Tibial nerve (tissue), 4 donors: ENCODE results near the gene ART5. TPM values are rescaled to one million over a fixed set of nuclear protein-coding genes. Genes with fewer than 3 reads are reported as not detected.

ENCODE experiments used
- DNase-seq, 2 donors: peaks; one replicate each; pipeline ENCODE4 v3.0.0-alpha.2; 2019; ENCODE audit warnings: low spot score in 2 of 2
- H3K27ac ChIP-seq, 4 donors: fragments of 200-600 bp; sonication (generic) in 3 of 4; one replicate each; pipeline ENCODE4 v1.5.1; 2017 to 2019; ENCODE audit warnings: mild to moderate bottlenecking in 1 of 4
- H3K27me3 ChIP-seq, 2 donors: fragments of 200-600 bp; sonication (generic) in 1 of 2; one replicate each; pipeline versions ENCODE4 v1.5.1 to v1.6.0; 2017 to 2019
- H3K36me3 ChIP-seq, 3 donors: fragments of 200-600 bp; sonication (generic); one replicate each; pipeline ENCODE4 v1.5.1; 2018 to 2019
- H3K4me1 ChIP-seq, 4 donors: fragments of 200-600 bp; sonication (generic) in 3 of 4; one replicate each; pipeline ENCODE4 v1.5.1; 2017 to 2019
- H3K4me3 ChIP-seq, 4 donors: fragments of 200-600 bp; sonication (generic) in 3 of 4; one replicate each; pipeline ENCODE4 v1.5.1; 2017 to 2019; ENCODE audit warnings: mild to moderate bottlenecking in 1 of 4, moderate library complexity in 1 of 4
- H3K9me3 ChIP-seq, 4 donors: fragments of 200-600 bp; sonication (generic) in 3 of 4; one replicate each; pipeline ENCODE4 v1.5.1; 2017 to 2019
- EP300 ChIP-seq, 2 donors: sonication (generic); formaldehyde crosslinking; IDR thresholded peaks; one replicate each; pipeline ENCODE4 v1.6.1; 2017; ENCODE audit warnings: antibody characterized with exemption in 2 of 2, mild to moderate bottlenecking in 1 of 2
- POLR2A ChIP-seq, 2 donors: fragments of 450-650 bp; IDR thresholded peaks; one replicate each; pipeline ENCODE4 v1.6.1; 2017; ENCODE audit warnings: antibody characterized with exemption in 2 of 2, mild to moderate bottlenecking in 2 of 2, moderate library complexity in 2 of 2
- WGBS, 2 donors: methylation state at CpG; one replicate each; pipeline ENCODE4 v1.1.5; 2018; 5-methylcytosine and 5-hydroxymethylcytosine counted together
- total RNA-seq, 4 donors: library from RNA; depleted of rRNA; stranded (reverse); fragments of >200 nt; gene quantifications; one replicate each; pipeline ENCODE4 v1.1.0, GENCODE V29; 2016
- TF ChIP-seq, protein P1 (sequence below), 5 experiments: fragments of 200-600 bp in 3 of 5; fragments of 450-650 bp in 2 of 5; sonication (generic) in 3 of 5; IDR thresholded peaks; one replicate each; pipeline ENCODE4 v1.5.1; 2016 to 2019; ENCODE audit warnings: antibody characterized with exemption in 5 of 5, mild to moderate bottlenecking in 3 of 5, moderate library complexity in 2 of 5

ART5 gene
- total RNA-seq, 4 donors from 2014 or later = not detected

DNA sequence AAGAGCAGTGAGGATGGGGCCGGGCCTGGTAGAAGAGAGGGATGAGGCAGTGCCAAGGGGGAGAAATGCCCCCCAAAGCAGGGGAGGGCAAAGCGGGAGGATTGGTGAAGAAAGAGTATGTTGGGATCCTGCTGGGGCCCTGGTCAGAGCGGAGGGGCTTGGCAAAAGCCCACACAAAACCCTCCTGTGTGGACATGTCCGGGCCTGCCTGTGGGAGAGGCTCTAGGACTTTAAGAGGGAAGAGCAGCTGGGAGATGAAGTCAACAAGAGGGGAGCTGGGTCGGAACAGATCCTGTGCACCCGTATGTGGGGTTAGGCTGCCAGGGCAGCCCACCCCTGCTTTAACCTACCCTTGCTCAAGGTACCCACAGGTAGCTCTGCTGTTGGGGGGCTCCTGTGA, 25.8 kb downstream of the ART5 start:
- Histone ChIP-seq H3K27ac (no peak overlapping the region), H3K27me3 (no peaks in the 10 kb centered on the region), H3K36me3 (no peaks in the 10 kb centered on the region), H3K4me3 (no peak overlapping the region), H3K4me1 (no peaks in the 10 kb centered on the region), H3K9me3 (peaks cover 0 to 8% (median 0%) of the 10 kb centered on the region in 4 donors)
- TF ChIP-seq, protein P1, sequence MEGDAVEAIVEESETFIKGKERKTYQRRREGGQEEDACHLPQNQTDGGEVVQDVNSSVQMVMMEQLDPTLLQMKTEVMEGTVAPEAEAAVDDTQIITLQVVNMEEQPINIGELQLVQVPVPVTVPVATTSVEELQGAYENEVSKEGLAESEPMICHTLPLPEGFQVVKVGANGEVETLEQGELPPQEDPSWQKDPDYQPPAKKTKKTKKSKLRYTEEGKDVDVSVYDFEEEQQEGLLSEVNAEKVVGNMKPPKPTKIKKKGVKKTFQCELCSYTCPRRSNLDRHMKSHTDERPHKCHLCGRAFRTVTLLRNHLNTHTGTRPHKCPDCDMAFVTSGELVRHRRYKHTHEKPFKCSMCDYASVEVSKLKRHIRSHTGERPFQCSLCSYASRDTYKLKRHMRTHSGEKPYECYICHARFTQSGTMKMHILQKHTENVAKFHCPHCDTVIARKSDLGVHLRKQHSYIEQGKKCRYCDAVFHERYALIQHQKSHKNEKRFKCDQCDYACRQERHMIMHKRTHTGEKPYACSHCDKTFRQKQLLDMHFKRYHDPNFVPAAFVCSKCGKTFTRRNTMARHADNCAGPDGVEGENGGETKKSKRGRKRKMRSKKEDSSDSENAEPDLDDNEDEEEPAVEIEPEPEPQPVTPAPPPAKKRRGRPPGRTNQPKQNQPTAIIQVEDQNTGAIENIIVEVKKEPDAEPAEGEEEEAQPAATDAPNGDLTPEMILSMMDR (IDR thresholded peaks at IDR 0.05) = no peak
- TF ChIP-seq POLR2A (IDR thresholded peaks at IDR 0.05) = no peak
- TF ChIP-seq EP300 (IDR thresholded peaks at IDR 0.05) = no peak
- DNase-seq = no peak
- 70 to 76% methylated on average over 6 of the region's 6 CpGs for WGBS, 2 donors

DNA sequence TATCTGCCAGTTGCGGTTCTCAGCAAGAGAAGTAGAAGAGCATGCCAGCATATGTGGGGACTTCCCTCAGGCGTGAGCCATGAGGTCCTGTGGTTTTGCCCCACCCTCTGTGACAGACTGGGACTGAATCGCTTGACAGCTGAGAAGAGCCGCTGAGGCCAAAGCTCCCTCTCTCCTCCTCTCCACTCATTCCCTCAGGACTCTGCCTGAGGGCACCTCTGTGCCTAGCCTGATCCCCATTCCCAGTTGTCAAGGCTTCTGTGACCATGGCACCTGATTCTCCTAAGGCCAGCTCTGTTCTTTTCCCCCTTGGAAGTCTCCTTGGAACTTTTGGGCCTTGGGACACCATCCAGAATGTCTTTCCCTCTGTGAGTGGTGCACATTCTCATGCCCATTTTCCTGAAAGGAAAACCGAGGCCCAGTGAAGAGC, 27.0 kb downstream of the ART5 start:
- 77 to 83% methylated on average over 5 of the region's 5 CpGs for WGBS, 2 donors
- Histone ChIP-seq H3K27me3 (no peaks in the 10 kb centered on the region), H3K9me3 (peaks cover 0 to 8% (median 0%) of the 10 kb centered on the region in 4 donors), H3K4me3 (no peak overlapping the region), H3K4me1 (no peaks in the 10 kb centered on the region), H3K36me3 (no peaks in the 10 kb centered on the region), H3K27ac (no peak overlapping the region)
- no peak for DNase-seq
- TF ChIP-seq EP300 (IDR thresholded peaks at IDR 0.05) (no peak), POLR2A (IDR thresholded peaks at IDR 0.05) (no peak)
- TF ChIP-seq, protein P1 (IDR thresholded peaks at IDR 0.05) = no peak

DNA sequence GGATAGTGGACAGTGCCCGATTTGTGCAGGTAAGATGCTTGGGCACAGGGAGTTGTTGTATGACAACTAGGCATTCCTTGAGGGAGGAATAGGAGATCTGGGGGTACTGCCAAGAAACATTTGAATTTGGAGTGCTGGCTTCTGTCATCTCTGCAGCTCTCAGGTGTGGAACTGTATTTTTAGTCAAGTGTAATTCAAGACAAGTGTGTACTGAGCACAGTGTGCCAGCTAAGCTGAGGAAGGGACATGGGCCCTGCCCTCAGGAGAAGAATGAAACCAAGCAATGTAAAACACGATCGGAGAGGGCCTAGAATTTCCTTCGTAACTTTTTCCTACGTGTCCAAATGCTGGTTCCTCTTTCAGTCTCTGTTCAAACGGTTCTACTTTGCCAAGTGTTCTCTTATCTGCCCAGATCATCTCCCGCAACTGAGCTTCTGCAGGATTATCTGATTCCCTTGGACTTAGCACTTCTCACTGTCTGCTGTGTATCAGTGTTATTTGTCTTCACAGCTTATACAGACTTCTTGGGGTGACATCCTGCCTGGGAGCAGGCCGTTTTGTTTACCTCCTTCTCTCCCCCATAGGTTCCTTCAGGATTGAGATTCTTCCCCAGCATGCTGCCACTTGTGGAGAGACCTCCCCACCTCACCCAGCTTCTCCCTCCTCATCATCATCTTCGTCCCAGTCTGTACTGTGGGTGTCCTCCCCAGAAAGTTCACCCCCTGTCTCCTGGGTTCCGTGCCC, 27.6 kb downstream of the ART5 start:
- Histone ChIP-seq H3K4me3 (no peak overlapping the region), H3K9me3 (peaks cover 0 to 8% (median 0%) of the 10 kb centered on the region in 4 donors), H3K4me1 (no peaks in the 10 kb centered on the region), H3K27me3 (no peaks in the 10 kb centered on the region), H3K27ac (no peak overlapping the region), H3K36me3 (no peaks in the 10 kb centered on the region)
- TF ChIP-seq, protein P1 (IDR thresholded peaks at IDR 0.05) = no peak
- TF ChIP-seq EP300 (IDR thresholded peaks at IDR 0.05) = no peak
- no peak for TF ChIP-seq POLR2A (IDR thresholded peaks at IDR 0.05)
- WGBS, 2 donors = 69 to 75% methylated on average over 10 of the region's 10 CpGs
- no peak for DNase-seq

DNA sequence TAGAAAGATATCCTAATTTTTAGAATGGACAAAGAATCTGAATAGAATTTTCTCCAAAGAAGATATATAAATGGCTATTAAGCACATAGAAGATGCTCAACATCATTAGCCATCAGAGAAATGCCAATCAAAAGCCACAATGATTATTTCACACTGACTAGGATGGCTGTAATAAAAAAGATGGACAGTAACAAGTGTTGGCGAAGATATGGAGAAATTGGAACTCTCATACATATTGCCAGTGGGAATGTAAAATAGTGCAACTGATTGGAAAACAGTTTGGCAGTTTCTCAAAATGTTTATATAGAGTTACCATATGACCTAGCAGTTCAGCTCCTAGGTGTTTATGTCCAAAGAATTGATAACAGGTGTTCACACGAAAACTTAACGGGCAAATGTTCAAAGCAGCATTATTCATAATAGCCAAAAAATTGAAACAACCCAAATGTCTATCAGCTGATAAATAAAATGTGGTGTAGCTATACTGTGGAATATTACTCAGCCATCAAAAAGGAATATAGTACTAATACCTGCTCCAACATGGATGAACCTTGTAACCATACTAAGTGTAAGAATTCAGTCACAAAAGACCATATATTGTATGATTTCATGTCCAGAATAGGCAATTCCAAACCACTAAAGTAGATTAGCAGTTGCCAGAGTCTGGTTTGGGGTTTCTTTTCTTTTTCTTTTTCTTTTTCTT, 29.7 kb downstream of the ART5 start:
- WGBS, 2 donors = 76 to 84% methylated on average over 3 of the region's 3 CpGs
- Histone ChIP-seq H3K4me1 (no peaks in the 10 kb centered on the region), H3K27ac (no peak overlapping the region), H3K27me3 (no peaks in the 10 kb centered on the region), H3K9me3 (peaks cover 0 to 8% (median 0%) of the 10 kb centered on the region in 4 donors), H3K4me3 (no peak overlapping the region), H3K36me3 (no peaks in the 10 kb centered on the region)
- TF ChIP-seq EP300 (IDR thresholded peaks at IDR 0.05) = no peak
- TF ChIP-seq, protein P1 (IDR thresholded peaks at IDR 0.05) = no peak
- TF ChIP-seq POLR2A (IDR thresholded peaks at IDR 0.05) = no peak
- no peak for DNase-seq

DNA sequence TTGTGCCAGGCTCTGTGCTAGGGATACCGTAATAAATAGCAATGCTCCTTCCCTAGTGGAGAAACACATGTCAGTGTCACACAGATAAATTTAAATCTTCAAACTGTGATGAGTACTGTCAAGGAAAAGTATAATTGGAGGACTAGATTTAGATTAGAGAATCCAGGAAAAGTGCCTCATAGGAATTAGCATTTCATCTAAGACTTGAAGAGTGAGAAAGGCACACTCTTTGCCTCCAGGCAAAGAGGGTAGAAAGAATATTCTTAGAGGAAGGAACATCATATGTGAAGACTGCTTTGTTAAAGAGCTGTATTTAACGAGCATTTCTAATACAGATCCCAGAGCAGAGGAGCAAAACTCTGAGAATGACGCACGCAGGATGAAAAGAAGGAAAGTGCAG, 30.9 kb downstream of the ART5 start:
- Histone ChIP-seq H3K27ac (no peak overlapping the region), H3K4me1 (no peaks in the 10 kb centered on the region), H3K4me3 (no peak overlapping the region), H3K27me3 (no peaks in the 10 kb centered on the region), H3K9me3 (peaks cover 0 to 8% (median 0%) of the 10 kb centered on the region in 4 donors), H3K36me3 (no peaks in the 10 kb centered on the region)
- WGBS, 2 donors = 68 to 77% methylated on average over 4 of the region's 4 CpGs
- DNase-seq = no peak
- TF ChIP-seq, protein P1 (IDR thresholded peaks at IDR 0.05) = no peak
- TF ChIP-seq EP300 (IDR thresholded peaks at IDR 0.05) (no peak), POLR2A (IDR thresholded peaks at IDR 0.05) (no peak)
